K562 (cell line): ENCODE results near the gene TSR3. TPM values are rescaled to one million over a fixed set of nuclear protein-coding genes. Genes with fewer than 3 reads are reported as not detected.

Experiments used
- ATAC-seq: fragments of 200-7000 bp; cut with Tn5 transposase; 3 replicates; pipeline ENCODE4 v1.9.1; 2020; ENCODE audit warnings: moderate library complexity
- BruUV-seq: library from RNA; stranded (reverse); fragments of 400-500 nt; replicated peaks from 2 replicates; lab custom pipeline; 2021; lab: Mats Ljungman, UMichigan
- CTCF ChIA-PET: fragments of 300-600 bp; formaldehyde crosslinking; extraction: SDS; loops from one replicate; lab custom pipeline; 2021; ENCODE audit warnings: low intra/inter-chr PET ratio; lab: Yijun Ruan, JAX
- POLR2A ChIA-PET: fragments of 300-600, 350-650 bp; sonication (Branson Sonifier 250); formaldehyde crosslinking; extraction: SDS; loops from one replicate; lab custom pipeline; 2021; ENCODE audit warnings: antibody characterized with exemption, inconsistent platforms; lab: Yijun Ruan, JAX
- DNase-seq, 4 experiments: peaks; one replicate each; pipeline versions ENCODE4 v3.0.0 to v3.0.0-alpha.2; 2011 to 2018; ENCODE audit warnings: low spot score in 3 of 4, mixed read lengths in 3 of 4; ENCODE audit errors: extremely low read depth in 1 of 4
- FAIRE-seq: peaks from 2 replicates; lab custom pipeline; 2011; peaks lifted over from hg19 to GRCh38; lab: Jason Lieb, UNC
- H2AFZ ChIP-seq: 2 replicates; pipeline ENCODE4 v1.6.0; 2011; ENCODE audit warnings: low read depth, low read length, control low read depth, inconsistent platforms
- H3K27ac ChIP-seq: fragments of 200-600 bp; 3 replicates; pipeline ENCODE4 v1.8.0; 2011; ENCODE audit warnings: low read depth, mild to moderate bottlenecking, control low read depth, inconsistent platforms, low read length, moderate library complexity, mixed read lengths; ENCODE audit errors: extremely low read depth
- H3K27me3 ChIP-seq, 2 experiments: fragments of 300-600 bp in 1 of 2; 2 replicates in 1 of 2; 3 replicates in 1 of 2; pipeline versions ENCODE4 v1.6.0 to v1.8.0; 2011; ENCODE audit warnings: inconsistent platforms in 2 of 2, low read length in 2 of 2, mild to moderate bottlenecking in 1 of 2, mixed read lengths in 1 of 2, moderate library complexity in 1 of 2; ENCODE audit not compliant: control insufficient read depth in 2 of 2, insufficient read depth in 2 of 2
- H3K36me3 ChIP-seq: fragments of 300-600 bp; 3 replicates; pipeline ENCODE4 v1.8.0; 2011; ENCODE audit warnings: mild to moderate bottlenecking, low read length, inconsistent platforms; ENCODE audit not compliant: control insufficient read depth, insufficient read depth
- H3K4me1 ChIP-seq, 2 experiments: fragments of 200-600 bp in 1 of 2; replicated peaks in 1 of 2; 2 replicates in 1 of 2; 3 replicates in 1 of 2; pipeline versions ENCODE4 v1.5.1 to v1.8.0; 2011; ENCODE audit warnings: inconsistent platforms in 2 of 2, low read length in 2 of 2, mild to moderate bottlenecking in 1 of 2, mixed read lengths in 1 of 2, moderate library complexity in 1 of 2; ENCODE audit not compliant: control insufficient read depth in 2 of 2, insufficient read depth in 2 of 2
- H3K4me2 ChIP-seq: 2 replicates; pipeline ENCODE4 v1.6.1; 2011; ENCODE audit warnings: low read length, control low read depth, inconsistent platforms, mixed read lengths; ENCODE audit not compliant: insufficient read depth
- H3K4me3 ChIP-seq: fragments of 200-600 bp; sonication (generic), shearing (Covaris generic); 2 replicates; pipeline ENCODE4 v1.5.1; 2016; ENCODE audit warnings: control low read depth, inconsistent platforms
- H3K79me2 ChIP-seq: fragments of 200-600 bp; 3 replicates; pipeline ENCODE4 v1.8.0; 2011; ENCODE audit warnings: low read length, inconsistent platforms; ENCODE audit not compliant: control insufficient read depth, insufficient read depth
- H3K9ac ChIP-seq, 2 experiments: 2 replicates each; pipeline versions ENCODE4 v1.6.0 to v1.6.1; 2011; ENCODE audit warnings: low read depth in 2 of 2, low read length in 2 of 2, control low read depth in 1 of 2, inconsistent platforms in 1 of 2, mild to moderate bottlenecking in 1 of 2, mixed read lengths in 1 of 2; ENCODE audit not compliant: insufficient read depth in 1 of 2
- H3K9me1 ChIP-seq: one replicate; pipeline ENCODE4 v1.6.0; 2011; ENCODE audit warnings: inconsistent platforms, mild to moderate bottlenecking, low read length, moderate library complexity; ENCODE audit not compliant: control insufficient read depth, insufficient read depth
- H3K9me3 ChIP-seq: replicated peaks from 2 replicates; pipeline ENCODE4 v1.5.1; 2011; ENCODE audit warnings: low read depth, low read length, inconsistent platforms; ENCODE audit not compliant: control insufficient read depth, insufficient read depth
- H4K20me1 ChIP-seq: replicated peaks from 2 replicates; pipeline ENCODE4 v1.6.1; 2011; ENCODE audit warnings: low read length, inconsistent platforms, mixed read lengths; ENCODE audit not compliant: control insufficient read depth, insufficient read depth
- CHD2 ChIP-seq: IDR thresholded peaks from 2 replicates; pipeline ENCODE4 v1.6.1; 2011; ENCODE audit warnings: low read depth, low read length
- POLR2G ChIP-seq: fragments of 200-400 bp; formaldehyde crosslinking; IDR thresholded peaks from 2 replicates; pipeline ENCODE4 v1.6.1; 2017; ENCODE audit warnings: low read depth, mild to moderate bottlenecking, antibody characterized with exemption, low read length, moderate library complexity
- RBM22 ChIP-seq: fragments of 200-400 bp; formaldehyde crosslinking; IDR thresholded peaks from 2 replicates; pipeline ENCODE4 v1.6.1; 2018; ENCODE audit warnings: low read length, low read depth; ENCODE audit not compliant: poor library complexity, severe bottlenecking
- WGBS: fragments of 100-300 bp; shearing (Covaris generic); methylation state at CpG from one replicate; pipeline ENCODE4 v1.1.6; 2016; ENCODE audit warnings: low coverage, mixed read lengths; ENCODE audit not compliant: insufficient coverage; ENCODE audit errors: missing lambda C conversion rate; 5-methylcytosine and 5-hydroxymethylcytosine counted together
- in situ Hi-C: fragments of 300-500 bp; cut with MboI; formaldehyde crosslinking; loops from 4 replicates; pipeline ENCODE4 v1.15.0; 2018; ENCODE audit warnings: inconsistent platforms, mixed read lengths
- intact Hi-C: fragments of 100-400 bp; cut with micrococcal nuclease; formaldehyde crosslinking; loops from 2 replicates; pipeline ENCODE4 v1.14.2; 2022
- polyA plus RNA-seq, 8 experiments: library from polyadenylated mRNA; depleted of rRNA in 4 of 8; stranded (reverse) in 5 of 8; unstranded in 3 of 8; fragments of >200 nt; fragmentation: Nextera tagmentation in 2 of 8; fragmentation: Illumina TruSeq in 1 of 8; extraction: Ambion mirVana in 2 of 8; extraction: Trizol in 1 of 8; gene quantifications; 2 replicates each; pipeline versions ENCODE4 v1.2.1 to v1.2.3, GENCODE V29; 2011 to 2014; ENCODE audit warnings: inconsistent platforms in 1 of 8, missing spikeins in 1 of 8
- total RNA-seq, 7 experiments: library from RNA; depleted of rRNA in 6 of 7; stranded (reverse); fragments of >200 nt in 6 of 7; fragmentation: Illumina TruSeq in 2 of 7; extraction: Trizol in 2 of 7; gene quantifications; 2 replicates each; pipeline versions ENCODE4 v1.2.1 to v1.2.3, GENCODE V29; 2011 to 2021; ENCODE audit warnings: low replicate concordance in 1 of 7
- TF ChIP-seq, protein P1 (sequence below), 3 experiments: IDR thresholded peaks in 2 of 3; conservative IDR thresholded peaks in 1 of 3; 2 replicates each; pipeline ENCODE4 v1.5.1; 2011 to 2012; ENCODE audit warnings: low read length in 3 of 3, mild to moderate bottlenecking in 3 of 3, control low read depth in 2 of 3, improper control_type of control experiment in 1 of 3, inconsistent platforms in 1 of 3, low read depth in 1 of 3, mixed read lengths in 1 of 3, moderate library complexity in 1 of 3; ENCODE audit not compliant: insufficient read depth in 2 of 3

The TSR3 gene
- total and polyA plus RNA-seq, 9 of the 15 experiments (the other 6 are each of a cell fraction or from before 2014, with no cell fraction given) = 1.5 to 74.8 (median 16.5) TPM

GRCh38 chr16:1393613-1394176 lies 42.0 kb upstream of the TSR3 start:
- no peaks in the 10 kb centered on the region for H3K36me3 ChIP-seq
- intact Hi-C loops = no loop called here
- H3K9me1 ChIP-seq = no peaks in the 10 kb centered on the region
- H3K9ac ChIP-seq = peak overlapping the region in 1 of 2 experiments; percentile 43; a peak in 1 of 4 replicates
- H3K79me2 ChIP-seq = no peaks in the 10 kb centered on the region
- no peaks in the 10 kb centered on the region for H3K27me3 ChIP-seq
- FAIRE-seq = no peak
- H3K4me3 ChIP-seq = no peak overlapping the region
- WGBS = 74% methylated on average over 17 of the region's 21 CpGs
- H4K20me1 ChIP-seq = no peaks in the 10 kb centered on the region
- no peak for ATAC-seq
- H2AFZ ChIP-seq = no peak overlapping the region
- no peak overlapping the region for H3K4me2 ChIP-seq
- ChIA-PET CTCF (no interaction called here), POLR2A (interaction anchor here (0.7 to 1.2 kb wide), 3 partner anchors 13 to 94 kb away, joined by 3 to 6 read pairs (median 3); no protein-coding TSS in a partner anchor)
- no TSS peak for BruUV-seq
- no peak overlapping the region for H3K27ac ChIP-seq
- peak; percentile 17; the same call in 1 of the 2 replicates for TF ChIP-seq POLR2G
- TF ChIP-seq RBM22 = no peak
- H3K4me1 ChIP-seq = peaks cover 0 to 32% of the 10 kb centered on the region in 2 experiments; a peak in 2 of 5 replicates
- no peaks in the 10 kb centered on the region for H3K9me3 ChIP-seq
- in situ Hi-C loops = no loop called here
- no peak for DNase-seq

- no TSS peak for BruUV-seq
- ChIA-PET POLR2A (interaction anchor here (5.9 kb wide), 1 partner anchor 13 kb away, joined by 48 read pairs; no protein-coding TSS in a partner anchor), CTCF (no interaction called here)
- in situ Hi-C loops (no loop called here), intact Hi-C loops (no loop called here)
- no peak overlapping the region for H3K27ac ChIP-seq
- H2AFZ ChIP-seq = no peak overlapping the region
- no peaks in the 10 kb centered on the region for H3K9me3 ChIP-seq
- DNase-seq = no peak
- no peaks in the 10 kb centered on the region for H4K20me1 ChIP-seq
- H3K4me3 ChIP-seq = no peak overlapping the region
- FAIRE-seq = no peak
- WGBS = 54% methylated on average over 13 of the region's 17 CpGs
- peaks cover 0 to 33% of the 10 kb centered on the region in 2 experiments; a peak in 2 of 5 replicates for H3K4me1 ChIP-seq
- H3K36me3 ChIP-seq = no peaks in the 10 kb centered on the region
- TF ChIP-seq CHD2 = no peak
- TF ChIP-seq, protein P1, sequence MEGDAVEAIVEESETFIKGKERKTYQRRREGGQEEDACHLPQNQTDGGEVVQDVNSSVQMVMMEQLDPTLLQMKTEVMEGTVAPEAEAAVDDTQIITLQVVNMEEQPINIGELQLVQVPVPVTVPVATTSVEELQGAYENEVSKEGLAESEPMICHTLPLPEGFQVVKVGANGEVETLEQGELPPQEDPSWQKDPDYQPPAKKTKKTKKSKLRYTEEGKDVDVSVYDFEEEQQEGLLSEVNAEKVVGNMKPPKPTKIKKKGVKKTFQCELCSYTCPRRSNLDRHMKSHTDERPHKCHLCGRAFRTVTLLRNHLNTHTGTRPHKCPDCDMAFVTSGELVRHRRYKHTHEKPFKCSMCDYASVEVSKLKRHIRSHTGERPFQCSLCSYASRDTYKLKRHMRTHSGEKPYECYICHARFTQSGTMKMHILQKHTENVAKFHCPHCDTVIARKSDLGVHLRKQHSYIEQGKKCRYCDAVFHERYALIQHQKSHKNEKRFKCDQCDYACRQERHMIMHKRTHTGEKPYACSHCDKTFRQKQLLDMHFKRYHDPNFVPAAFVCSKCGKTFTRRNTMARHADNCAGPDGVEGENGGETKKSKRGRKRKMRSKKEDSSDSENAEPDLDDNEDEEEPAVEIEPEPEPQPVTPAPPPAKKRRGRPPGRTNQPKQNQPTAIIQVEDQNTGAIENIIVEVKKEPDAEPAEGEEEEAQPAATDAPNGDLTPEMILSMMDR (IDR thresholded peaks at IDR 0.05 in 2 of 3, conservative IDR thresholded peaks at IDR 0.05 in 1 of 3; ENCODE audit: insufficient read depth in 2 of 3, low read depth in 1 of 3, low read length in 3 of 3) = peak in 1 of 3 experiments; percentile 10; a peak in 2 of 6 replicates
- TF ChIP-seq, all 486 proteins: peak for 1
- no peak overlapping the region for H3K4me2 ChIP-seq
- H3K79me2 ChIP-seq = no peaks in the 10 kb centered on the region
- H3K9ac ChIP-seq = peak overlapping the region in 1 of 2 experiments; percentile 32; a peak in 1 of 4 replicates
- no peaks in the 10 kb centered on the region for H3K9me1 ChIP-seq
- peak; percentile 56 for ATAC-seq
- no peaks in the 10 kb centered on the region for H3K27me3 ChIP-seq
These were observed 41.1 kb upstream of the TSR3 start for GRCh38 chr16:1392826-1393225.
